DMS 273 treated with DMSO at 0.1 percent for 48 hours (cell line): ENCODE results near the gene ZNF75A.
A peak's percentile ranks its signal among the peaks of the same experiment; 100 is the strongest.
"Not testable (repeated sequence)": the region's sequence is repeated elsewhere in the genome, so short reads cannot be mapped to it uniquely, and the experiment has no call there.

Experiments
- DNase-seq: peaks from one replicate; lab custom pipeline; 2025; lab: John Stamatoyannopoulos, UW

The ZNF75A gene

GRCh38 chr16:3305109-3306068 is at the start of gene ZNF75A, which contains the start of gene TIGD7:
TSS of gene ZNF75A (plus strand) at chr16:3305497. CDS start at chr16:3308429, 2,932 bp downstream.
TSS of gene TIGD7 (minus strand) at chr16:3305430. CDS start at chr16:3300614, 4,816 bp downstream.
- DNase-seq: peak; percentile 78

DNA sequence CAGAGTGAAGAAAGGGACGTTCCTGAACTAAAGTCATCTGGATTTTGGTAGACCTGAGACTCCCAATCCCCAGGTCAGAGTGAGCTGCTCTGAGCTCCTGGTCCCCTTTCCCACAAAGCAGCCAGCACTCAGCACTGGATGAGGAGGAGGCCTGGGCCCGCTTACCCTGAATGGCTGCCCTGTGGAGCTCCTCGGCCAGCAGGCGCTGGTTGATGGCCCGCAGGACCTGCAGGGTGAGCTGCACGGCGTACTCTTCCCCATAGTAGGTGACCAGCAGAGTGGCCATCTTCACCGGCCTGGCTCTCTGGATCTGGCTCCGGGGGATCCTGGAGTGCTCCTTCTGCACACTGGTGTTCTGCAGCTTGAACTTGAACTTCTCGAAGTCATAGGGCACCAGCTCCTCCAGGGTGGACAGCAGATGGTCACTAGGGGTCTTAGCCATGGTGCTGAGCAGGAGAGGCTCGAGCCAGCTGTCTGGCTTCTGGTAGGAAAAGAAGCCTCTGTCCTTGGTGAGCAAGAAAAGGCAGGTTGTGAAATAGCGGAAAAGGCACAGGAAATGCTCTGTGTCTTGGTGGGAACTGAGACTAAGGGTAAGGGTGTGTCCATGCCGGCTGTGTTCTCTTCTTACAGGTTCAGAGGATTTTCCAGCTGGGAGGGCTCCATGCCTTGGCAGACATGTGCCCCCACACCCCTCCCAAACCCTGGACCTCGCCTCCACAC is 49.0 kb upstream of the ZNF75A start, which contains the start of gene MEFV:
TSS of gene MEFV (minus strand) at position 488 of the 720 bp plus-strand sequence. CDS start at position 442, 46 bp downstream.
- DNase-seq: no peak

DNA sequence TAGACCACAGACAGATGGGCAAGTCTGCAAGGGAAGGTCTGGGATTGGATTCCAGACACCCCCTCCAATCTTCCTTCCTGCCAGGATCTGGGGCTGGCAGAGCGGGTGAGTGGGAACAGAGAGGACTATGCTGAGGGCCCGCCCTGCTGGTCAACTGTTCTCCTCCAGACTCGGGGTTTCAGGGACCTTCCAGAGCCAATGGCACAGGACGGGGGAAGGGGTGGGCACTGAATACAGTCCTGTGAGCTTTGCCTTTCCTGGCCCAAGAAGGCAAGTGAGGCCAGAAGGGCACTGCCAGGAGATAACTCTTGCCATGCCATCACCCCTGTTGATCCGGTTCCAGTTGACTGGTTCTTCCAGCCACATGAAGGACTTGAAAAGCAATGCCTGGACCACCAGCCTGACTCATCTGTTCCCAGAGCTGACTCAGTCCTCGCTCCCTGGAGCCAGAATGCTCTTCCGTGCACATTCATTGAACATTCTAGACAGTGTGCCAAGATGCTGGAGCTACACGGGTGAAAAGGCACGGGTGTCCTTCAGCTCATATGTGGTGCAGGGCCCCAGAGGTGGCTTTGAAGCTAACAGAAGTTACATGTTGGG is 48.3 kb upstream of the ZNF75A start:
- no peak for DNase-seq

DNA sequence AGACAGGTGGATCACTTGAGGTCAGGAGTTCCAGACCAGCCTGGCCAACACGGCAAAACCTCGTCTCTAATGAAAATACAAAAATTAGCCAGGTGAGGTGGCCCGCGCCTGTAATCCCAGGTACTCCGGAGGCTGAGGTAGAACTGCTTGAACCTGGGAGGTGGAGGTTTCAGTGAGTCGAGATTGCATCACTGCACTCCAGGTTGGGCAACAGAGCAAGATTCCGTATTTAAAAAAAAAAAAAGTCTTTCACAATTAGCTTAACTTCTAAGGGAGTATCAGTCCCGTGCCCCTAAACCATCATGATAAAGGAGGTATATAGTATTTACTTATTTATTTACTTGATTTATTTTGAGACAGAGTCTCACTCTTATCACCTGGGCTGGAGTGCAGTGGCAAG is 45.5 kb upstream of the ZNF75A start:
- DNase-seq: no peak

- no peak for DNase-seq
Measured at GRCh38 chr16:3262517-3262916, 42.8 kb upstream of the ZNF75A start.

DNA sequence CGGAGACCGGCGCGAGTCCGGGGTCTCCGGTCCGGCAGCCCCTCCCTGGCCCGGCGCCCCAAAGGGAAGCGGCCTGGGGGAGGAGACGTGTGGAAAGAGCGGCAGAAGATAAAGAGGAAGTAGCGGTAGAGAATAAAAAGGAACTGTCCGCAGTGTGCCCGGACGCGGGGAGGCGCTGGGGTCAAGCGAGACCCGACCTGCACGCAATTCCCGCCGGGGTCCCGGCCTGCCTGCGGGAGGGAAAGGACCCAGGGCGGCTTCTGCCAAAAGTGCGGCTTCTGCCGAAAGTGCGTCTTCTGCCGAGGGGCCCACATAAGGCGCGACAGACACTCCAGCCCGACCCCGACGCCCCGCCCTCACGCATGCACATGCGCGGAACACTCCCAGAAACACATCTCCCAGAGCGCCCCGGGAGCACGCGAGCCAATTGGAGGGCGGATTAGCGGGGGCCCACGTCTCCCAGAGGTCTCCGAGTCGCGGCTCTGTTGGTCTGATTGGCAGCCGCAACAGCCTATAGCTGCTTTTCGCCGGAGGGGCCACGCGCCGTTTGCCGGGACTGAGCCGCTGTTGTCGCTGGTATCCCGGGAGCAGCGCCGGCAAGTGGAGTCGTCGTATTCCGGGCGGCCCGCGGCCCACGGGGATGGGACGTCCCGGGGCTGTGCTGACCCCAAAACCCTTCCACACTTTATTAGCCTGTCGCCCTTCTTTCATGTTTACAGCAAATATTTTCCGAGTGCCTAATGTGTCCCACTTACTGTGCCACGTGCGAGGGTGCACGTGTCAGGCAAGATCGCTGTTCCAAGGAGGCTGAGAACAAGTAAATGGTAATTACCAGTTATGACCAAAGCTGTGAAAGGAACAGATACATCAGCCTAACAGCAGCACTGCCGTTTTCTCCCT is 40.9 kb upstream of the ZNF75A start:
- DNase-seq: peak; percentile 98

DNA sequence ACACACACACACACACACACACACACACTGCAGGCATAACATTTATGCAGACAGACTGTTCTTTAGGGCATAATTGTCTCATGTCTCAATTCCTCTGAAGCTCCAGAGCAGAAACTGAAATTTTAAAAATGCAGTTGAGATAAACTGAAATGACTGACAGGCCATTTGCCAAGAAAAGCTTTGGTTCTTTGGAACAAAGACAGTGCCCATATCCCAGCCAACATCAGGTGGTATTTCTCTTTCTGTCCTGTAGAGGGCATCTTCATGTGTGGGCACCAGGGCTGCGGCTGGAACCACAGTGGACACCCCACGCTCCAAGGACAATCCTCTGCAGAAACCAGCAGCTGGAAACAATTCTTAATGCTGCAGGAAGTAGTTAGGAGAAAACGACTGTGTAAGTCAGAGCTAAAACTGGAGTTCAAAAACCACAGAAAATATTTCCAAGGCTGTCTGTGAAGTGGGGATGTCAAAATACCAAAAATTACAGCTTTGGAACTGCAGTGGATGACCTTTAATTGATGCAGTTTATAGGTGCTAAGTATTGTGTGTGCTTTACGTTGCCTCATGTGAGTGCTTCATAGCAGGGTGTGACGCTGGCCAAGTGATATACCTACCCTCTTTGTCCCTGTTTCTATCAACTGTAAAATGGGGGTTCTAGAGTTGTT is 38.3 kb upstream of the ZNF75A start:
- DNase-seq: peak; percentile 14

GRCh38 chr16:3268294-3268693 is 37.0 kb upstream of the ZNF75A start:
- DNase-seq: no peak

- not testable (repeated sequence) for DNase-seq
Measured at GRCh38 chr16:3270718-3271117, 34.6 kb upstream of the ZNF75A start.

GRCh38 chr16:3271281-3271680 is 34.0 kb upstream of the ZNF75A start:
- not testable (repeated sequence) for DNase-seq

DNA sequence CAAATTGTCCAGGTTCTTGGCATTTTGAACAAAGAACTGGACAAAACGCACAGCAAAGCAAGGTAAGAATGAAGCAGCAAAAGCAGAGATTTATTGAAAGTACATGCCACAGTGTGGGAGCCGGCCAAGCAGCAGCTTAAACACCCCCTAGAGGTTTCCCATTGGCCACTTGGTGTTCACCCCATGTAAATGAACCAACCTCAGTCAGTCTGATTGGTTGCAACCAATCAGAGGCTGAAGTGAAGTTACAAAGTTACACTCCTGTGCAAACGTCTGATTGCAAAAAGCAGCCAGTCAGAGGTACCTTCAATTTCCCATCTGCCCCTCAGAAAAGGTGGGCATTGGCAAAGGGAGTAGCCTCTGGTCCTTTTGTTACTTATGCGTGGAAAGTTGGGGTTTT is 30.8 kb upstream of the ZNF75A start:
- DNase-seq: peak; percentile 6

GRCh38 chr16:3274947-3275346 is 30.4 kb upstream of the ZNF75A start:
- no peak for DNase-seq

- no peak for DNase-seq
Measured at GRCh38 chr16:3276679-3277078, 28.6 kb upstream of the ZNF75A start.

DNA sequence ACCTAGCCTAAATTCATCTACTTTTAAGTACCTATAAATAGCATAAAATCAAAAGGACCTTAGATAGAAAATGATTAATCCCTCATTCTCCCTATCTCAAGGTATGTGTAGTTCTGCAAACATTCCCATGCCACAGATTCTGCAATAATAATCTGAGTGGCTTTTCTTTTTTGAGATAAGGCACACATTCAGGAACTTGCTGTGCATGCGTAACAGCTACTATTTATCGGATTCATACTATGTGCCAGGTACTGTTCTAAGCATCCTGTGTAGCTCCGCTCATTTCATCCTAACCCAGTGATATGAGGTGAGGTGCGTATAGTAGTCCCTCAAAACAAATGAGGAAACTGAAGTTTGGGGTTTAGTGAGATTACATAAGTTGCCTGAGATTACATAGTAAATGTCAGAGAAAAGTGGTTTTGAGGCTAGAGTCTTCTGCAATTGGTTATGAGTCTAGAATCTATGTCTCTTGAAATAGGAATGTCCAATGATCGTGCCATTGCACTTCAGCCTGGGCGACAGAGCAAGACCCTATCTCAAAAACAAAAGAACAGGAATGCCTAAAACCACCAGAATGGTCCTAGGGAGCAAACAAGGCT is 24.0 kb upstream of the ZNF75A start:
- no peak for DNase-seq

DNA sequence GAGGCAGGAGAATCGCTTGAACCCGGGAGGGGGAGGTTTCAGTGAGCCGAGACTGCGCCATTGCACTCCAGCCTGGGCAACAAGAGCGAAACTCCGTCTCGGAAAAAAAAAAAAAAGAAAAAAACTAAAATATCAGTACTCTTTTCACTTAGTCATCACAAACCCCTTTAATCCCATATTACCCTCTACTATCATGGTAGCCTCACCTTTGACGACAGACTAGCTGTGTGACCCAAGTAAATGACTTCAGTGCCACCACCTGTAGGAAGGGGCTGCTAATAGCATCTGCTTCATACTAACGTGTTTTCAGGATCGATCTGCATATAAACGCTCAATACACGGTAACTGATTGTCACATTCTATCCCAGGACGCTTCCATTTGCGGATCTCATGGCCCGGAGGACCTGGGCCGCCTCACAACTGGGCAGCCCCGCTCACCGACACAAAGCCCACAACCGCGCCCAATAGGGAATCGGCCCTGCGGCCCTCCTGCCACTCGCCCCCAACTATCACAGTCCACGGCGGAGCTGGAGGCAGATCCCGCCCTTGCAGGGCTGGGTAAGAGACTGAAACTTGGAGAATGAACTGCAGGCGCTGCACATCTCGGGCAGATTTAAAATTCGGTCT is 23.1 kb upstream of the ZNF75A start:
- peak; percentile 83 for DNase-seq

DNA sequence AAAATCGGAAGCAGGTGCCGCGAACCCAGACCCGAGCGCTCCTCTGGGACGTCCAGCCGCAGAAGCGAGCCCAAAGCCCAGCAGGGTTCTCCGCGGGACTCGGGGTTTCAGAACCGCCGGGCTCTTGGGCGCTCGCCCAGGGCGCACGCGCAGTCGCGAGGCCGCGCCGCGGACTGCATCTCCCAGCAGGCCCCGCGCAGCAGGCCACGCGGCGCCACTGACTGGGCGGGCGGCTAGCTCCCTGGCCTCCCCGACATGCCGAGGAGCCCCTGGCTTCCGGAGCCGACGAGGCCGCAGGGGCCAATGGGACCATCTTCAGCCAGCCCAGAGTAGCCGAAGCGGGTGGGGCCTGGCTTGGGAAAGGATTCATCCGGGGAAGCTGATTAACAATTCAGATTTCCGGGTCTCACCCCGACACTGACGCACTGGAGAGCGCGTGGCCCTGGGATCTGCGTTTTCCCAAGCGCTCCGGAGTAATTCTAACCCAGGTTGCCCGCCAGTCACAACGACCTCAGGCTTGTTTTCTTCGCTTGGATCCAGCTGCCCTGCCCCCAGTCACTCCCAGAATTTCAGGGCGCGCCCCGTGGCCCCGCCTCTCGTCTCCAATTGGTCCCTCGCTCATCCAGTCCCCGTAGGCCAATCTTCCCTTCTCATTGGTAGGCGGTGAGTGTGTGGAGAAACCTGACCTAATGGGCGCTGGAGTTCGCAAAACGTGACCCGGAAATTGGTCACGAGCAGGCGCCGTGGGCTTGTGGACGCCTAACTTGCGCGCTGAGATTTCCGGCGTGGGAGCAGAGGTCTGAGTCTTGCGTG is 22.4 kb upstream of the ZNF75A start, which contains the start of gene ZNF263:
TSS of gene ZNF263 (plus strand) at position 762 of the 813 bp plus-strand sequence. CDS start 328 bp downstream, outside the sequence.
- DNase-seq: peak; percentile 97

GRCh38 chr16:3283543-3284447 is 21.5 kb upstream of the ZNF75A start:
- DNase-seq: no peak

DNA sequence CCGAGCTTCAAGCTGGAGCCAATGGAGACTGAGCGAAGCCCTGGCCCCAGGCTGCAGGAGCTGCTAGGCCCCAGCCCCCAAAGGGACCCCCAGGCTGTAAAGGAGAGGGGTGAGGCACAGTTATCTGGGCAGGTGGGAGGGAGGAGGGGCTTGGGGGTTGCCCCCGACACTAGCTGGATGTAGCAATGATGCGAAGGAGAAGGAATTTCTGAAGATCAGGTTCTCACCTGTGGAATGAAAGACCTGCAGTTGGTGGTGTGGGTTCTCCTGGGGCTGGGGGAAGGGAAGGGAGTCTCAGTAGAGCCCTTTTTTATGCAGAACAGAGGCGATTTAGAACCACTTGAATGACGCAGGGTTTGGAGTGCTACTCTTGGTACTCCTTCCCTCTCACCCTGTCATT is 20.2 kb upstream of the ZNF75A start:
- DNase-seq: no peak
